Suprapubic skin (tissue), 4 donors: ENCODE results near the gene SPEG. TPM values are rescaled to one million over a fixed set of nuclear protein-coding genes. Genes with fewer than 3 reads are reported as not detected.

Experiments
- DNase-seq, 2 donors: peaks; one replicate each; pipeline ENCODE4 v3.0.0-alpha.2; 2019; ENCODE audit warnings: low spot score in 2 of 2
- H3K27ac ChIP-seq: fragments of 200-600 bp; sonication (generic); one replicate; pipeline ENCODE4 v1.5.1; 2019
- H3K27me3 ChIP-seq: fragments of 200-600 bp; sonication (generic); one replicate; pipeline ENCODE4 v1.5.1; 2019
- H3K36me3 ChIP-seq: fragments of 200-600 bp; sonication (generic); one replicate; pipeline ENCODE4 v1.5.1; 2019
- H3K4me1 ChIP-seq: fragments of 200-600 bp; sonication (generic); one replicate; pipeline ENCODE4 v1.5.1; 2019
- H3K4me3 ChIP-seq: fragments of 200-600 bp; sonication (generic); one replicate; pipeline ENCODE4 v1.5.1; 2019; ENCODE audit warnings: mild to moderate bottlenecking
- H3K9me3 ChIP-seq: fragments of 200-600 bp; sonication (generic); one replicate; pipeline ENCODE4 v1.5.1; 2019
- CTCF ChIP-seq, 2 donors: fragments of 200-600 bp in 1 of 2; fragments of 450-650 bp in 1 of 2; sonication (generic) in 1 of 2; IDR thresholded peaks; one replicate each; pipeline ENCODE4 v1.5.1; 2016 to 2019; ENCODE audit warnings: antibody characterized with exemption in 2 of 2, mild to moderate bottlenecking in 1 of 2, moderate library complexity in 1 of 2
- EP300 ChIP-seq: sonication (generic); formaldehyde crosslinking; IDR thresholded peaks from one replicate; pipeline ENCODE4 v1.6.1; 2017; ENCODE audit warnings: antibody characterized with exemption
- POLR2A ChIP-seq, 2 donors: fragments of 450-650 bp; IDR thresholded peaks; one replicate each; pipeline ENCODE4 v1.6.1; 2017; ENCODE audit warnings: antibody characterized with exemption in 2 of 2, mild to moderate bottlenecking in 2 of 2, moderate library complexity in 2 of 2
- POLR2AphosphoS5 ChIP-seq, 3 donors: sonication (generic); formaldehyde crosslinking; IDR thresholded peaks; one replicate each; pipeline ENCODE4 v1.6.1; 2017; ENCODE audit warnings: antibody characterized with exemption in 3 of 3
- WGBS: methylation state at CpG from one replicate; pipeline ENCODE4 v1.1.5; 2018; 5-methylcytosine and 5-hydroxymethylcytosine counted together
- total RNA-seq, 4 donors: library from RNA; depleted of rRNA; stranded (reverse); fragments of >200 nt; gene quantifications; one replicate each; pipeline ENCODE4 v1.1.0, GENCODE V29; 2016

Gene SPEG
- total RNA-seq, 4 donors from 2014 or later: 6.5 to 17.2 (median 6.7) TPM

- TF ChIP-seq CTCF (IDR thresholded peaks at IDR 0.05) (no peak), POLR2AphosphoS5 (IDR thresholded peaks at IDR 0.05) (no peak), POLR2A (IDR thresholded peaks at IDR 0.05) (no peak), EP300 (no peak)
- H3K27me3 ChIP-seq: peaks cover 81% of the 10 kb centered on the region
Observed at GRCh38 chr2:219511547-219512325, 77.1 kb downstream of the SPEG start.

DNA sequence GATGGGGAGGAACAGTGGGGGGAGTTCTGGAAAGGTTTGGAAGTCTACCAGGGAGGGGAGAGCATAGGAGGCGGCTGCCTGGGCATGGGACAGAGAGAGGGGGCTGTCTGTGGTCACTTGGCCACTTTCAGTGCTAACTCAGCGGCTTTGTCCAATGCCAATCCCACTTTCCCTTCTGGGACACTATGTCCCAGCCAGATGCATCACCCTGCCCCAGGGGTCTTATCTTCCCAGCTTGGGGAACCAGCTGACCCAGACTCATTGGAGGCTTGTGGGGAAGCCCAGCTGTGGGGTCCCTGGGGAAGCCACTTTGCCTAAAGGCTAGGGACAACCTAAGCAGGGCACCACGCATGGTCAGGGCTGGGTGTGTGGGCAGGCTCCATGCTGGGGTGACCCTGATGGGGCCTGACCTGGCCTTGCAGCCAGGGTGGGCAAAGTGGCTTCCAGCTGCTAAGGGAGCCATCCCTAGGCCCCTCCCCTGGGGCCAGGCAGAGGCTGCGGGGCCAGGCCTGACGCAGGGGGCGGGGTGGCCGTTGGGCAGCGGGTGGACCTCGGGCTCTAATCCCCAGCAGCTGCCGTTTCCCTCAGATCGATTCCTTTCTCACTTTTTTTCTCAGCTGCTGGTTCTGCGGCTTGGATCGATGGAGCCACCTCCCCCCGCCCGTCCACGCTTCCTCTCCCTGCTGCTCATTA lies 78.0 kb downstream of the SPEG start:
- TF ChIP-seq CTCF (IDR thresholded peaks at IDR 0.05): no peak
- TF ChIP-seq POLR2AphosphoS5 (IDR thresholded peaks at IDR 0.05): no peak
- no peak for TF ChIP-seq EP300
- no peak for TF ChIP-seq POLR2A (IDR thresholded peaks at IDR 0.05)
- WGBS: 21% methylated on average over 13 of the region's 16 CpGs
- Histone ChIP-seq H3K4me1 (peaks cover 32% of the 10 kb centered on the region), H3K4me3 (no peak overlapping the region), H3K27me3 (peaks cover 90% of the 10 kb centered on the region), H3K27ac (no peak overlapping the region), H3K36me3 (no peaks in the 10 kb centered on the region), H3K9me3 (no peaks in the 10 kb centered on the region)
- no peak for DNase-seq

More at GRCh38 chr2:219511547-219512325, 77.1 kb downstream of the SPEG start:
- WGBS: 29% methylated on average over 12 of the region's 15 CpGs
- DNase-seq: no peak
- Histone ChIP-seq H3K9me3 (no peaks in the 10 kb centered on the region), H3K4me1 (peaks cover 32% of the 10 kb centered on the region), H3K36me3 (peaks cover 8% of the 10 kb centered on the region), H3K4me3 (no peak overlapping the region), H3K27ac (no peak overlapping the region)

- no peak overlapping the region for H3K27ac ChIP-seq
- 24% methylated on average over 4 of the region's 4 CpGs for WGBS
- no peaks in the 10 kb centered on the region for H3K36me3 ChIP-seq
- no peak for TF ChIP-seq POLR2AphosphoS5 (IDR thresholded peaks at IDR 0.05)
- TF ChIP-seq CTCF (IDR thresholded peaks at IDR 0.05): no peak
- TF ChIP-seq EP300: no peak
- TF ChIP-seq POLR2A (IDR thresholded peaks at IDR 0.05): no peak
- peaks cover 27% of the 10 kb centered on the region for H3K4me1 ChIP-seq
- no peak overlapping the region for H3K4me3 ChIP-seq
- H3K9me3 ChIP-seq: no peaks in the 10 kb centered on the region
- no peak for DNase-seq
- H3K27me3 ChIP-seq: peaks cover 95% of the 10 kb centered on the region
Observed at GRCh38 chr2:219513787-219514186, 79.1 kb downstream of the SPEG start.

GRCh38 chr2:219514196-219514761 lies 79.6 kb downstream of the SPEG start, which contains the start of gene ASIC4:
ASIC4 (plus strand) TSS chr2:219514482; CDS start chr2:219514725, 243 bp downstream.
- Histone ChIP-seq H3K27ac (no peak within 1 kb of the TSS), H3K4me3 (no peak within 1 kb of the TSS), H3K27me3 (peaks cover 94% of the 10 kb centered on the region), H3K9me3 (no peaks in the 10 kb centered on the region), H3K4me1 (peaks cover 22% of the 10 kb centered on the region), H3K36me3 (no peaks in the 10 kb centered on the region)
- TF ChIP-seq POLR2AphosphoS5 (IDR thresholded peaks at IDR 0.05): no peak
- TF ChIP-seq POLR2A (IDR thresholded peaks at IDR 0.05): no peak
- DNase-seq: no peak
- WGBS: 12% methylated on average over 19 of the region's 31 CpGs

DNA sequence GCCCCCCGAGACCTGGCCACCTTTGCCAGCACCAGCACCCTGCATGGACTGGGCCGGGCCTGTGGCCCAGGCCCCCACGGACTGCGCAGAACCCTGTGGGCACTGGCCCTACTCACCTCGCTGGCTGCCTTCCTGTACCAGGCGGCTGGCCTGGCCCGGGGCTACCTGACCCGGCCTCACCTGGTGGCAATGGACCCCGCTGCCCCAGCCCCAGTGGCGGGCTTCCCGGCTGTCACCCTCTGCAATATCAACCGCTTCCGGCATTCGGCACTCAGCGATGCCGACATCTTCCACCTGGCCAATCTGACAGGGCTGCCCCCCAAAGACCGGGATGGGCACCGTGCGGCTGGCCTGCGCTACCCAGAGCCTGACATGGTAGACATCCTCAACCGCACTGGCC lies 80.2 kb downstream of the SPEG start:
- Histone ChIP-seq H3K36me3 (no peaks in the 10 kb centered on the region), H3K27ac (no peak overlapping the region), H3K4me3 (no peak overlapping the region), H3K4me1 (peaks cover 17% of the 10 kb centered on the region), H3K27me3 (peaks cover 93% of the 10 kb centered on the region), H3K9me3 (no peaks in the 10 kb centered on the region)
- DNase-seq: no peak
- WGBS: 81% methylated on average over 13 of the region's 21 CpGs
- TF ChIP-seq EP300: no peak
- no peak for TF ChIP-seq POLR2A (IDR thresholded peaks at IDR 0.05)
- TF ChIP-seq CTCF (IDR thresholded peaks at IDR 0.05): no peak
- TF ChIP-seq POLR2AphosphoS5 (IDR thresholded peaks at IDR 0.05): no peak
